Endothelial cell of umbilical vein (primary cell): Measurements from ENCODE around the gene MAPKAP1. TPM values are rescaled to one million over a fixed set of nuclear protein-coding genes. Genes with fewer than 3 reads are reported as not detected.

Source experiments
- BruUV-seq: library from RNA; stranded (reverse); fragments of 400-500 nt; replicated peaks from 2 replicates; lab custom pipeline; 2021; lab: Mats Ljungman, UMichigan
- CTCF ChIA-PET: fragments of 300-600, 350-600 bp; sonication (Branson Sonifier 250); formaldehyde crosslinking; loops from one replicate; lab custom pipeline; 2021; ENCODE audit warnings: antibody characterized with exemption, inconsistent platforms; lab: Charles Lee
- POLR2A ChIA-PET: fragments of 300-600, 350-600 bp; sonication (Branson Sonifier 250); formaldehyde crosslinking; loops from one replicate; lab custom pipeline; 2021; ENCODE audit warnings: antibody characterized with exemption, inconsistent platforms; lab: Charles Lee
- DNase-seq: peaks from one replicate; pipeline ENCODE4 v3.0.0-alpha.2; 2011; ENCODE audit warnings: low read depth, low spot score
- FAIRE-seq: peaks from 2 replicates; lab custom pipeline; 2011; peaks lifted over from hg19 to GRCh38; lab: Jason Lieb, UNC
- H2AFZ ChIP-seq: 2 replicates; pipeline ENCODE4 v1.6.0; 2012; ENCODE audit warnings: low read depth, low read length, control low read depth, inconsistent platforms
- H3K27ac ChIP-seq: 2 replicates; pipeline ENCODE4 v1.5.1; 2011; ENCODE audit warnings: low read depth, mild to moderate bottlenecking, control low read depth, low read length, moderate library complexity; ENCODE audit not compliant: insufficient read depth
- H3K27me3 ChIP-seq, 2 experiments: 2 replicates each; pipeline versions ENCODE4 v1.6.0 to v1.6.1; 2011; ENCODE audit warnings: low read length in 2 of 2, mixed read lengths in 1 of 2; ENCODE audit not compliant: control insufficient read depth in 2 of 2, insufficient read depth in 2 of 2
- H3K36me3 ChIP-seq, 2 experiments: 2 replicates in 1 of 2; 3 replicates in 1 of 2; pipeline ENCODE4 v1.5.1; 2011; ENCODE audit warnings: low read length in 2 of 2, mild to moderate bottlenecking in 1 of 2, moderate library complexity in 1 of 2; ENCODE audit not compliant: control insufficient read depth in 2 of 2, insufficient read depth in 2 of 2; ENCODE audit errors: extremely low read depth in 1 of 2
- H3K4me1 ChIP-seq: 3 replicates; pipeline ENCODE4 v1.5.1; 2011; ENCODE audit warnings: mild to moderate bottlenecking, low read length; ENCODE audit not compliant: control insufficient read depth, insufficient read depth; ENCODE audit errors: extremely low read depth
- H3K4me2 ChIP-seq: 2 replicates; pipeline ENCODE4 v1.6.1; 2011; ENCODE audit warnings: low read length, control low read depth, mixed read lengths; ENCODE audit not compliant: insufficient read depth
- H3K4me3 ChIP-seq, 3 experiments: fragments of 200-600 bp in 1 of 3; sonication (generic), shearing (Covaris generic) in 1 of 3; replicated peaks in 1 of 3; 2 replicates each; pipeline ENCODE4 v1.5.1; 2011 to 2016; ENCODE audit warnings: control low read depth in 3 of 3, low read length in 3 of 3, mild to moderate bottlenecking in 2 of 3, inconsistent platforms in 1 of 3, low read depth in 1 of 3, moderate library complexity in 1 of 3; ENCODE audit not compliant: insufficient read depth in 1 of 3
- H3K79me2 ChIP-seq: 2 replicates; pipeline ENCODE4 v1.6.0; 2012; ENCODE audit warnings: low read length, inconsistent platforms; ENCODE audit not compliant: control insufficient read depth, insufficient read depth
- H3K9ac ChIP-seq: replicated peaks from 2 replicates; pipeline ENCODE3; 2011; ENCODE audit warnings: low read length, control low read depth; ENCODE audit not compliant: insufficient read depth; ENCODE audit errors: extremely low read depth
- H3K9me1 ChIP-seq: replicated peaks from 3 replicates; pipeline ENCODE4 v1.6.0; 2011; ENCODE audit warnings: mild to moderate bottlenecking, low read length; ENCODE audit not compliant: control insufficient read depth, insufficient read depth; ENCODE audit errors: extremely low read depth
- H3K9me3 ChIP-seq: replicated peaks from 2 replicates; pipeline ENCODE4 v1.5.1; 2012; ENCODE audit warnings: low read length, inconsistent platforms; ENCODE audit not compliant: control insufficient read depth, insufficient read depth
- H4K20me1 ChIP-seq: replicated peaks from 2 replicates; pipeline ENCODE3; 2011; ENCODE audit warnings: mild to moderate bottlenecking, low read length; ENCODE audit not compliant: control insufficient read depth, insufficient read depth; ENCODE audit errors: extremely low read depth
- EZH2 ChIP-seq: IDR thresholded peaks from 2 replicates; pipeline ENCODE4 v1.6.1; 2012; ENCODE audit warnings: borderline replicate concordance, low read depth, mild to moderate bottlenecking, moderate library complexity, low read length, inconsistent platforms; ENCODE audit not compliant: severe bottlenecking
- FOS ChIP-seq: IDR thresholded peaks from 2 replicates; pipeline ENCODE4 v1.6.1; 2011; ENCODE audit warnings: mild to moderate bottlenecking, low read length, moderate library complexity, borderline replicate concordance; ENCODE audit not compliant: insufficient read depth
- GATA2 ChIP-seq: IDR thresholded peaks from 2 replicates; pipeline ENCODE4 v1.7.0; 2011; ENCODE audit warnings: low read depth, mild to moderate bottlenecking, moderate library complexity, mixed read lengths, low read length; ENCODE audit not compliant: insufficient read length, insufficient read depth
- JUN ChIP-seq: IDR thresholded peaks from 2 replicates; pipeline ENCODE4 v1.6.1; 2011; ENCODE audit warnings: borderline replicate concordance, low read depth; ENCODE audit not compliant: insufficient read length, insufficient read depth
- MYC ChIP-seq: IDR thresholded peaks from one replicate; pipeline ENCODE4 v1.6.1; 2011; ENCODE audit warnings: mild to moderate bottlenecking, low read depth, low read length
- POLR2A ChIP-seq: IDR thresholded peaks from 2 replicates; pipeline ENCODE4 v1.6.1; 2012; ENCODE audit warnings: low read depth, mild to moderate bottlenecking, control low read depth, low read length
- POLR2AphosphoS5 ChIP-seq: IDR thresholded peaks from 2 replicates; pipeline ENCODE4 v1.6.1; 2012; ENCODE audit warnings: low read depth, mild to moderate bottlenecking, control low read depth, low read length, moderate library complexity; ENCODE audit not compliant: insufficient read depth
- dilution Hi-C: fragments of 300-500 bp; cut with MboI; formaldehyde crosslinking; loops from one replicate; pipeline ENCODE4 v1.15.0; 2019; ENCODE audit warnings: low sequenced_read_pairs; ENCODE audit not compliant: extremely low pct_ligation_motif_present
- intact Hi-C: fragments of 100-400 bp; cut with micrococcal nuclease; formaldehyde crosslinking; loops from one replicate; pipeline ENCODE4 v1.10.0; 2022
- polyA plus RNA-seq, 4 experiments: library from polyadenylated mRNA; depleted of rRNA in 3 of 4; stranded (reverse) in 3 of 4; unstranded in 1 of 4; fragments of >200 nt; gene quantifications; 2 replicates each; pipeline versions ENCODE4 v1.2.1 to v1.2.3, GENCODE V29; 2011 to 2012; ENCODE audit warnings: missing spikeins in 1 of 4
- total RNA-seq: library from RNA; stranded (reverse); gene quantifications from 2 replicates; pipeline ENCODE4 v1.2.3, GENCODE V29; 2021
- TF ChIP-seq, protein P1 (sequence below): IDR thresholded peaks from 2 replicates; pipeline ENCODE4 v1.6.1; 2011; ENCODE audit not compliant: insufficient read depth, insufficient read length
- TF ChIP-seq, protein P2 (sequence below), 2 donors: IDR thresholded peaks; 1 replicate in 1 of 2; 2 replicates in 1 of 2; pipeline ENCODE4 v1.5.1; 2011; ENCODE audit warnings: low read length in 2 of 2, mild to moderate bottlenecking in 2 of 2, moderate library complexity in 2 of 2, control low read depth in 1 of 2, inconsistent platforms in 1 of 2, low read depth in 1 of 2; ENCODE audit not compliant: insufficient read depth in 1 of 2; ENCODE audit errors: extremely low read depth in 1 of 2

The MAPKAP1 gene
- total and polyA plus RNA-seq, 2 donors (not counting 3 experiments of a cell fraction or from before 2014, with no cell fraction given): 61.9 to 99.1 TPM

DNA sequence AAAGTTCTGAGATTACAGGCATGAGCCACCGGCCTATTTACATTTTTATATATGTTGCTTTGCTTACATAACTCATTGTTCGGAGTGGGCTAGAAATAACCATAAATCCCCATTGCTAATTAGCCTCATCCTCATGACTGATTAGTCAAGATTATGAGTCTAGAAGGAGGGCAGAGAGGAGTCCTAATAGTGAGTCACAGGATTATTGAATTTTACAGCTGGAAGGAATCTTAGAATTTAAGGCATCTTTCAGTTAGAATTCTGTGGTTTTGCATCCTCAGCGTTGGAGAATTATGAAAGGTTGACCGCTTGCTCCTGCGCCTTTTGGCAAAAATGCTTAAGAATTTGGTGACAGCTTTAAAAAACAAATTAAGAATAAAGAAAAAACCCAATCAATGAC lies 37.6 kb upstream of the MAPKAP1 start:
- H3K9me3 ChIP-seq: no peaks in the 10 kb centered on the region
- CTCF ChIA-PET: interaction anchor here (1.3 kb wide), 1 partner anchor 186 kb away, joined by 4 read pairs; no protein-coding TSS in a partner anchor
- no peak overlapping the region for H3K27ac ChIP-seq
- POLR2A ChIA-PET: interaction anchor here (0.8 kb wide), 1 partner anchor 38 kb away, joined by 5 read pairs; the partner anchor contains the start of gene MAPKAP1
- H3K79me2 ChIP-seq: peaks cover 16% of the 10 kb centered on the region
- H3K36me3 ChIP-seq: no peaks in the 10 kb centered on the region
- H2AFZ ChIP-seq: no peak overlapping the region
- no TSS peak for BruUV-seq
- no peak overlapping the region for H3K9ac ChIP-seq
- H3K4me3 ChIP-seq: no peak overlapping the region
- peaks cover 11% of the 10 kb centered on the region for H3K4me1 ChIP-seq
- no peaks in the 10 kb centered on the region for H3K9me1 ChIP-seq
- no peak for FAIRE-seq
- no peak overlapping the region for H3K4me2 ChIP-seq
- intact Hi-C loops (loop anchor here (5.0 kb wide), 1 partner anchor 337 kb away; no protein-coding TSS in a partner anchor), dilution Hi-C loops (no loop called here)
- TF ChIP-seq POLR2A (no peak), EZH2 (no peak), FOS (no peak), POLR2AphosphoS5 (no peak), JUN (no peak), MYC (no peak), GATA2 (no peak)
- TF ChIP-seq, protein P1, sequence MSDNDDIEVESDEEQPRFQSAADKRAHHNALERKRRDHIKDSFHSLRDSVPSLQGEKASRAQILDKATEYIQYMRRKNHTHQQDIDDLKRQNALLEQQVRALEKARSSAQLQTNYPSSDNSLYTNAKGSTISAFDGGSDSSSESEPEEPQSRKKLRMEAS: no peak
- TF ChIP-seq, protein P2, sequence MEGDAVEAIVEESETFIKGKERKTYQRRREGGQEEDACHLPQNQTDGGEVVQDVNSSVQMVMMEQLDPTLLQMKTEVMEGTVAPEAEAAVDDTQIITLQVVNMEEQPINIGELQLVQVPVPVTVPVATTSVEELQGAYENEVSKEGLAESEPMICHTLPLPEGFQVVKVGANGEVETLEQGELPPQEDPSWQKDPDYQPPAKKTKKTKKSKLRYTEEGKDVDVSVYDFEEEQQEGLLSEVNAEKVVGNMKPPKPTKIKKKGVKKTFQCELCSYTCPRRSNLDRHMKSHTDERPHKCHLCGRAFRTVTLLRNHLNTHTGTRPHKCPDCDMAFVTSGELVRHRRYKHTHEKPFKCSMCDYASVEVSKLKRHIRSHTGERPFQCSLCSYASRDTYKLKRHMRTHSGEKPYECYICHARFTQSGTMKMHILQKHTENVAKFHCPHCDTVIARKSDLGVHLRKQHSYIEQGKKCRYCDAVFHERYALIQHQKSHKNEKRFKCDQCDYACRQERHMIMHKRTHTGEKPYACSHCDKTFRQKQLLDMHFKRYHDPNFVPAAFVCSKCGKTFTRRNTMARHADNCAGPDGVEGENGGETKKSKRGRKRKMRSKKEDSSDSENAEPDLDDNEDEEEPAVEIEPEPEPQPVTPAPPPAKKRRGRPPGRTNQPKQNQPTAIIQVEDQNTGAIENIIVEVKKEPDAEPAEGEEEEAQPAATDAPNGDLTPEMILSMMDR (IDR thresholded peaks at IDR 0.05; ENCODE audit: extremely low read depth in 1 of 2, insufficient read depth in 1 of 2, low read depth in 1 of 2, low read length in 2 of 2): no peak
- peaks cover 3 to 4% of the 10 kb centered on the region in 2 experiments for H3K27me3 ChIP-seq
- no peaks in the 10 kb centered on the region for H4K20me1 ChIP-seq
- no peak for DNase-seq
